GM21786 (cell line): ENCODE results near the gene TMEM26.
"Not testable (repeated sequence)": the region's sequence is repeated elsewhere in the genome, so short reads cannot be mapped to it uniquely, and the experiment has no call there.

Experiments
- ATAC-seq: cut with Tn5 transposase; IDR thresholded peaks from one replicate; pipeline ENCODE4 v1.9.1; 2021; ENCODE audit not compliant: unreplicated experiment

Gene TMEM26

GRCh38 chr10:61400524-61400923 lies 52.7 kb downstream of the TMEM26 start:
- no peak for ATAC-seq

- no peak for ATAC-seq
Observed at GRCh38 chr10:61399406-61399805, 53.8 kb downstream of the TMEM26 start.

- ATAC-seq: no peak
Observed at GRCh38 chr10:61398366-61399129, 54.6 kb downstream of the TMEM26 start.

- ATAC-seq: peak; percentile 63
Observed at GRCh38 chr10:61397175-61397986, 55.8 kb downstream of the TMEM26 start.

GRCh38 chr10:61391281-61391680 lies 61.9 kb downstream of the TMEM26 start:
- ATAC-seq: peak; percentile 14

DNA sequence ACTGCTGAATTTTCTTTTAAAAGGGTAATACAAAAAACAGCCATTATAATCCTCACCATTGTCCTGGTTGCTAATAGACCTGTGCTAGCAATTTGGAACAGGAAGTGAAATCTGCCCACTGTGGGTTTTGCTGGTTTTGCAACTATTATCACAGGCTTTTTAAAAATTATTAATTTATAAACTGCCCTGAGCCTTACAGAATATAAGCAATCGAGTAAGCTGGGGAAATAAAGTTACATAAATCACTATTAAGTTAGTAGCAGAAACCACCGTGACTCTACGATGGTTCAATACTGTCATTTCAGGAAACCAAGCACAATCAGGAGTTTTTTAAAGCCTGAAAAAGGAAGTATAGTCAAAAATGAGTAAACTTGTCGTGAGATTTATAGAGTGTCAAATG lies 62.3 kb downstream of the TMEM26 start:
- ATAC-seq: peak; percentile 83

GRCh38 chr10:61389887-61390286 lies 63.3 kb downstream of the TMEM26 start:
- ATAC-seq: no peak

DNA sequence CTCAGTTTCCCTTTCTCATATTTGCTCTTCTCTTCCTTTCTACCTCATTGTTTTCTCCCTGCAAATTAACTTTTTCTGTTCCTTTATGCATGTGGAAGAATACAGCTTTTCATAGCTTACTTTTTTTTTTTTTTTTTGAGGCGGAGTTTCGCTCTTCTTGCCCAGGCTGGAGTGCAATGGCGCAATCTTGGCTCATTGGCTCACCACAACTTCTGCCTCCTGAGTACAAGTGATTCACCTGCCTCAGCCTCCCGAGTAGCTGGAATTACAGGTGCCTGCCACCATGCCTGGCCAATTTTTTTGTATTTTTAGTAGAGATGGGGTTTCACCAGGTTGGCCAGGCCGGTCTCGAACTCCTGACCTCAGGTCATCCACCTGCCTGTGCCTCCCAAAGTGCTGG lies 64.2 kb downstream of the TMEM26 start:
- not testable (repeated sequence) for ATAC-seq

- ATAC-seq: no peak
Observed at GRCh38 chr10:61385231-61386001, 67.8 kb downstream of the TMEM26 start.

GRCh38 chr10:61381153-61381552 lies 72.0 kb downstream of the TMEM26 start:
- not testable (repeated sequence) for ATAC-seq

DNA sequence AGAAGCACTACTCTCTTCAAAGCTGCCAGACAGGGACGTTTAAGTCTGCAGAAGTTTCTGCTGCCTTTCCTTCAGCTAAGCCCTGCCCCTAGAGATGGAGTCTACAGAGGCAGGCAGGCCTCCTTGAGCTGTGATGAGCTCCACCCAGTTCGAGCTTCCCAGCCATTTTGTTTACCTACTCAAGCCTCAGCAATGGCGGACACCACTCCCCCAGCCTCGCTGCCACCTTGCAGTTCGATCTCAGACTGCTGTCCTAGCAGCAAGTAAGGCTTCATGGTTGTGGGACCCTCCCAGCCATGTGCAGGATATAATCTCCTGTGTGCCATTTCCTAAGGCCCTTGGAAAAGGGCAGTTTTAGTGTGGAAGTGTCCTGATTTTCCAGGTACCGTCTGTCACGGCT lies 74.3 kb downstream of the TMEM26 start:
- no peak for ATAC-seq

DNA sequence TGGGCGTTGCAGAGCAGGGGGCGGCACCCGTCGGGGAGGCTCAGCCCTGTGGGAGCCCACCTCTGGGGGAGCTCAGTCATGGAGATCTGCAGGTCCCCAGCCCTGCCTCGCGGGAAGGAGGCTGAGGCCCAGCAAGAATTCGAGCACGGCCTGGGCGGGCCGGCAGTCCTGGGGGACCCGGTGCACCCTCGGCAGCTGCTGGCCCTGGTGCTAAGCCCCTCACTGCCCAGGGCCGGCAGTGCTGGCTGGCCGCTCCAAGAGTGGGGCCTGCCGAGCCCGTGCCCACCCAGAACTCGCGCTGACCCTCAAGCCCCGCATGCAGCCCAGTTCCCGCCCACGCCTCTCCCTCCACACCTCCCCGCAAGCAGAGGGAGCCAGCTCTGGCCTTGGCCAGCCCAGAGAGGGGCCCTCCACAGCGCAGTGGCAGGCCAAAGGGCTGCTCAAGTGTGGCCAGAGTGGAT lies 76.2 kb downstream of the TMEM26 start:
- no peak for ATAC-seq

- ATAC-seq: no peak
Observed at GRCh38 chr10:61376377-61376776, 76.8 kb downstream of the TMEM26 start.

DNA sequence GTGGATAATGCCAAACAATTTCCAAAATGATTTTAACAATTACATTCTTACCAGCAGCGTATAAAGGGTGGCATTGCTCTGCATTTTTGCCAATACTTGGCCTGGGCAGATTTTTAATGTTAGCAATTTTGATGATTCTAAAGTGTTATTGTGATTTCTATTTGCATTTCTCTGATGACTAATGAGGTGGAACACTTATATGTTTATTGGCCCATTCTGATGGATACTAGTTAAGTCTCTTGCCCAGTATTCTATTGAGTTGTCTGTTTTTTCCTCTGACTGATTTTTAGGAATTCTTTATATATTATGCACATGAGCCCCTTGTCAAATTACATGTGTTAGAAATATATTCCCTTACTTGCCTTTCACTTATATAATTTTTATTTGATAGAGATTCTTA lies 86.8 kb downstream of the TMEM26 start:
- ATAC-seq: no peak

GRCh38 chr10:61364619-61365018 lies 88.6 kb downstream of the TMEM26 start:
- no peak for ATAC-seq

GRCh38 chr10:61363006-61363405 lies 90.2 kb downstream of the TMEM26 start:
- ATAC-seq: no peak

GRCh38 chr10:61359452-61359851 lies 93.7 kb downstream of the TMEM26 start:
- ATAC-seq: no peak

GRCh38 chr10:61357687-61358086 lies 95.5 kb downstream of the TMEM26 start:
- ATAC-seq: no peak
